ENCODE results near the gene CNTNAP4.

Gene CNTNAP4

GRCh38 chr16:76276745-76277438 lies at the start of gene CNTNAP4:
Gene CNTNAP4, plus strand, starts transcription at chr16:76277401. Its CDS starts 262 bp downstream, at chr16:76277663.
- DNase-seq: no peak

GRCh38 chr16:76228546-76229146 lies 48.6 kb upstream of the CNTNAP4 start:
- no peak for DNase-seq

DNA sequence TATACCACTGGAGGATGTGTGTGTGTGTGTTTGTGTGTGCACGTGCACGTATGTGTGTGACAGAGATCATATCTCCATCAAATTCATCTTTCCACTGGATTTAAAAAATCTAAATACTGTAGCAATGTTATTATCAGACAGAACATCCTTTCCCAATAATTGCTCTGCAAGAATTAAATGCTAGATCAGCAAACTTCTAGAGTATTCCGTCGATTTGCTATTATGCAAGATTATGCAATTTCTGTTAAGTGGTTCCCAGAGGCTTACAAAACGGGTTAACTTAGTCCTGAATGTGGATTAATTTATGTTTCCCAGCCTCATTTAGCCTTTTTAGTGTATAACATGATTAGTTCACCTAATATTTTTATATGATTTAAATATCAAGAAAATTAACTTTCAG lies 44.5 kb upstream of the CNTNAP4 start:
- DNase-seq: no peak

GRCh38 chr16:76235025-76235424 lies 42.2 kb upstream of the CNTNAP4 start:
- no peak for DNase-seq

- DNase-seq: no peak
These were observed 41.8 kb upstream of the CNTNAP4 start for GRCh38 chr16:76235426-76235825.

DNA sequence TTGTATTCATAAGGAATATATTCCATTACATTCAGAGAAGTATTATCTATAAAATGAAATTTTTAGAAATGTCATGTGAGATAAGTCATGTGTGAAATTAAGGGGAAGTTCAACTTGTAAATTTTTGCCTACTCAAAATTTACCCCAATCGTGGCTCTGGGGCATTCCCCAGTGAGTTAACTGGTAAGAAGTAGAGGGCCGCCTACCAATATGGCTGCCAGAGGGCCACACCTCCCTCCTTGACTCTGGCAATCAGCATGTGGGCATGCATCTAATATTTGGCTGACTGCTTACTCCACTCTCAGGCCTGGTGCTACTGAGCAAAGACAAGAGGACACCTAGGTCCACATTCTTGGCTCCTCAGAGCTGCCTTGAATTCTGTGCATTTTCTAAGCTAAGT lies 39.7 kb upstream of the CNTNAP4 start:
- no peak for DNase-seq

GRCh38 chr16:76241755-76242154 lies 35.4 kb upstream of the CNTNAP4 start:
- no peak for DNase-seq

- no peak for DNase-seq
These were observed 33.6 kb upstream of the CNTNAP4 start for GRCh38 chr16:76243620-76244019.

- DNase-seq: no peak
These were observed 30.6 kb upstream of the CNTNAP4 start for GRCh38 chr16:76246587-76246986.

- peak in 1 of 2 donors; percentile 27 for DNase-seq
These were observed 11.7 kb upstream of the CNTNAP4 start for GRCh38 chr16:76265434-76266045.

GRCh38 chr16:76268824-76269223 lies 8.4 kb upstream of the CNTNAP4 start:
- DNase-seq: no peak

DNA sequence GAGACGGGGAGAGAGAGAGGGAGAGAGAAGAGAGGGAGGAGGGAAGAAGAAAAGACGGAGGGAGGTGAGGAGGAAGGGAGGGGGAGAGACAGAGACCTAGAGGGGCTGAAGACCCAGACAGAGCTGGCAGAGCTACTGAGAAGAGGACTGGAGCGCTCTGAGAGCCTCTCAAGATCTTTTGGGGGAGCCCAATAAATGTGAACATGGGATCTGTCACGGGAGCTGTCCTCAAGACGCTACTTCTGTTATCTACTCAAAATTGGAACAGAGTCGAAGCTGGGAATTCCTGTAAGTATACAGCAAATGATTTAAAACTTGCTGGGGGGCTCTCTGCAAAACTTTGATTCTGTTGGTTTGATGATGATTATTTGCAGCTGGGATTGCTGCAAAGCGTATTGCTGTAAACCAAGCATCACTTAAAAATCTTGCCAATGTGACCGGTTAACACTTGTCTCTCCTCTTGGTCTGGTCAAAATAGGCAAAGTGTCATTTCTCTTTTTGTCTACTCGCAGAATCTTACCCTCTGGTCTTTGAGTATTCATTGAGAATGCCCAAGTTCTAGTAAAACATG lies 344 bp downstream of the CNTNAP4 start:
- no peak for DNase-seq

DNA sequence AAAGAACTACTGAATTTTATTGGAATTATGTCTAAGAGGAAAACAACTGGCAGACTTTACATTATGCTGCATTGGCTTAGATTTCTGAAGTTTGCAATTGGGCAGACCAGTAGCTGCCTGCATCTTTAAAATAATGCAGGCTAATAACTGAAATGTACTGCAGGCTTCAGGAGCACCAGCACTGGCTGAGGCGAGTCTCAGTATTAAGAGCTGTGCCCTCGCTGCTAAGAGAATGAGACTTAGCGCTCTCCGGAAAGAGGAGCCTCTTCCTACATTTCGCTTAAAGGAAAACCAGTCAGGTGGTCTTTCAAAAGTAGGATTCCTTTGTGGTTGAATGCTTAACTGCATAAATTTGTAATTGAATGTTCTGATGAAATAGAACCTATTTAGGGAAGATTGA lies 885 bp downstream of the CNTNAP4 start:
- DNase-seq: no peak

GRCh38 chr16:76278980-76279379 lies 1.8 kb downstream of the CNTNAP4 start:
- DNase-seq: no peak

GRCh38 chr16:76280421-76281215 lies 3.4 kb downstream of the CNTNAP4 start:
- no peak for DNase-seq

- no peak for DNase-seq
These were observed 10.3 kb downstream of the CNTNAP4 start for GRCh38 chr16:76287466-76287865.

GRCh38 chr16:76292218-76292617 lies 15.0 kb downstream of the CNTNAP4 start:
- DNase-seq: no peak

- no peak for DNase-seq
These were observed 16.8 kb downstream of the CNTNAP4 start for GRCh38 chr16:76293980-76294379.

GRCh38 chr16:76294396-76295214 lies 17.4 kb downstream of the CNTNAP4 start:
- DNase-seq: no peak

GRCh38 chr16:76297941-76298340 lies 20.7 kb downstream of the CNTNAP4 start:
- no peak for DNase-seq

- no peak for DNase-seq
These were observed 26.6 kb downstream of the CNTNAP4 start for GRCh38 chr16:76303637-76304314.
